Trophoblast cell (in vitro differentiated cells and primary cell): ENCODE results near the gene RBM47.

Experiments used
- DNase-seq, 2 donors: peaks; one replicate each; pipeline ENCODE4 v3.0.0-alpha.2; 2016
- H2AFZ ChIP-seq: 2 replicates; pipeline ENCODE4 v1.6.1; 2013; ENCODE audit warnings: low read length, moderate library complexity, mild to moderate bottlenecking; ENCODE audit not compliant: insufficient read depth, poor library complexity
- H2AK5ac ChIP-seq: 2 replicates; pipeline ENCODE4 v1.6.1; 2013; ENCODE audit warnings: mild to moderate bottlenecking, low read length
- H2BK120ac ChIP-seq: 2 replicates; pipeline ENCODE4 v1.6.1; 2013; ENCODE audit warnings: low read length, mild to moderate bottlenecking, moderate library complexity; ENCODE audit not compliant: insufficient read depth, poor library complexity
- H2BK12ac ChIP-seq: 2 replicates; pipeline ENCODE4 v1.6.1; 2013; ENCODE audit warnings: mild to moderate bottlenecking, low read length, moderate library complexity
- H2BK5ac ChIP-seq: 2 replicates; pipeline ENCODE4 v1.6.1; 2013; ENCODE audit warnings: low read length, low read depth, moderate library complexity, mild to moderate bottlenecking; ENCODE audit not compliant: poor library complexity
- H3K14ac ChIP-seq: 2 replicates; pipeline ENCODE4 v1.6.1; 2013; ENCODE audit warnings: mild to moderate bottlenecking, low read length
- H3K18ac ChIP-seq: 2 replicates; pipeline ENCODE4 v1.6.1; 2013; ENCODE audit warnings: mild to moderate bottlenecking, low read length
- H3K23ac ChIP-seq: 2 replicates; pipeline ENCODE4 v1.6.1; 2013; ENCODE audit warnings: low read length
- H3K27ac ChIP-seq: 2 replicates; pipeline ENCODE4 v1.5.1; 2013; ENCODE audit warnings: low read depth, mild to moderate bottlenecking, inconsistent platforms, low read length, moderate library complexity
- H3K27me3 ChIP-seq: 2 replicates; pipeline ENCODE4 v1.6.1; 2013; ENCODE audit warnings: inconsistent platforms, mild to moderate bottlenecking, low read length, moderate library complexity; ENCODE audit not compliant: insufficient read depth
- H3K36me3 ChIP-seq, 2 experiments: 1 replicate in 1 of 2; 2 replicates in 1 of 2; pipeline ENCODE4 v1.6.1; 2013; ENCODE audit warnings: low read length in 2 of 2, mild to moderate bottlenecking in 2 of 2, moderate library complexity in 1 of 2; ENCODE audit not compliant: insufficient read depth in 2 of 2, control insufficient read depth in 1 of 2
- H3K4ac ChIP-seq: 2 replicates; pipeline ENCODE4 v1.6.1; 2013; ENCODE audit warnings: low read depth, mild to moderate bottlenecking, low read length, moderate library complexity
- H3K4me1 ChIP-seq, 2 experiments: 1 replicate in 1 of 2; 2 replicates in 1 of 2; pipeline ENCODE4 v1.6.1; 2013; ENCODE audit warnings: low read length in 2 of 2, mild to moderate bottlenecking in 2 of 2, moderate library complexity in 1 of 2; ENCODE audit not compliant: insufficient read depth in 2 of 2, control insufficient read depth in 1 of 2
- H3K4me2 ChIP-seq: 2 replicates; pipeline ENCODE4 v1.6.1; 2013; ENCODE audit warnings: inconsistent platforms, mild to moderate bottlenecking, low read length, moderate library complexity
- H3K4me3 ChIP-seq: 2 replicates; pipeline ENCODE4 v1.5.1; 2013; ENCODE audit warnings: mild to moderate bottlenecking, low read depth, low read length, inconsistent platforms
- H3K79me1 ChIP-seq: one replicate; pipeline ENCODE4 v1.6.1; 2013; ENCODE audit warnings: low read length
- H3K79me2 ChIP-seq: 2 replicates; pipeline ENCODE4 v1.6.1; 2013; ENCODE audit warnings: low read length, mild to moderate bottlenecking; ENCODE audit not compliant: control insufficient read depth, insufficient read depth, poor library complexity
- H3K9ac ChIP-seq: 2 replicates; pipeline ENCODE4 v1.6.1; 2013; ENCODE audit warnings: mild to moderate bottlenecking, low read length
- H3K9me3 ChIP-seq: 2 replicates; pipeline ENCODE4 v1.6.1; 2013; ENCODE audit warnings: low read depth, mild to moderate bottlenecking, control low read depth, inconsistent platforms, low read length; ENCODE audit not compliant: insufficient read depth
- H4K12ac ChIP-seq: 2 replicates; pipeline ENCODE4 v1.6.1; 2013; ENCODE audit warnings: low read depth, mild to moderate bottlenecking, low read length, moderate library complexity
- H4K8ac ChIP-seq: 2 replicates; pipeline ENCODE4 v1.6.1; 2013; ENCODE audit warnings: low read depth, mild to moderate bottlenecking, low read length, moderate library complexity
- H4K91ac ChIP-seq: one replicate; pipeline ENCODE4 v1.6.1; 2013; ENCODE audit warnings: low read depth, mild to moderate bottlenecking, low read length, moderate library complexity
- WGBS: extraction: QIAGEN DNeasy Blood & Tissue Kit; methylation state at CpG from one replicate; pipeline ENCODE4 v1.1.7; 2013; ENCODE audit warnings: missing lambda C conversion rate; ENCODE audit not compliant: insufficient read length, insufficient coverage; ENCODE audit errors: extremely low coverage; 5-methylcytosine and 5-hydroxymethylcytosine counted together

RBM47 gene

GRCh38 chr4:40576651-40577480, 52.8 kb downstream of the RBM47 start:
- H3K4ac ChIP-seq: no peak overlapping the region
- H3K27me3 ChIP-seq: no peaks in the 10 kb centered on the region
- H4K12ac ChIP-seq: no peak overlapping the region
- H2BK5ac ChIP-seq: peak overlapping the region; percentile 23
- H4K91ac ChIP-seq: peak overlapping the region; percentile 76
- H3K9me3 ChIP-seq: peaks cover 2% of the 10 kb centered on the region
- WGBS: no CpG with 5 or more reads among the region's 7 CpGs
- H3K79me2 ChIP-seq: no peaks in the 10 kb centered on the region
- H4K8ac ChIP-seq: peak overlapping the region; percentile 52
- H3K4me3 ChIP-seq: no peak overlapping the region
- peak overlapping the region; percentile 33 for H2BK12ac ChIP-seq
- peaks cover 25% of the 10 kb centered on the region for H3K79me1 ChIP-seq
- no peak overlapping the region for H2AFZ ChIP-seq
- peak overlapping the region; percentile 46 for H3K4me2 ChIP-seq
- H2BK120ac ChIP-seq: no peak overlapping the region
- peaks cover 0 to 2% of the 10 kb centered on the region in 2 experiments for H3K36me3 ChIP-seq
- H2AK5ac ChIP-seq: no peak overlapping the region
- H3K4me1 ChIP-seq: peaks cover 12 to 25% of the 10 kb centered on the region in 2 experiments
- peak overlapping the region; percentile 86 for H3K27ac ChIP-seq
- H3K9ac ChIP-seq: no peak overlapping the region
- H3K18ac ChIP-seq: peak overlapping the region; percentile 20
- peak; percentile 92 to 93 for DNase-seq
- peak overlapping the region; percentile 10 for H3K14ac ChIP-seq
- no peak overlapping the region for H3K23ac ChIP-seq

DNA sequence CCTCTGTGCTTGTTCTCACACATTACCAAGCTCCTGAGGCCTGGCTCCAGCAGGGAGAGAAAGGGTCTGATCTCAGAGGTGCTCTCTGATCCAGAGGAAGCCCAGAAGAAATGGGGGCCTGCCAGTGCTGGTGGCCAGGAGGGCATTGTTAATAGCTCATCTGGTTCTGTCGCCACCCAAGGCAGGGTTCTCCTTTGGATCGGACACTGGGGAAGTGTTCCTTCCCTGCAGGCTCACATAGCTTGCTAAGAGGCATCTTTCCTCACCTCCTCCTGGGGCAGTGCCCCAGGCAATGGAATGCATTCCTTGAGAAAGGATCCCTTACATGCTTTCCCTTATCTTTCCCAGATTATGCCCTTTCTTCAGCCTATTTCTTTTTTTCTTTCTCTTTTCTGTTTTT, 53.8 kb downstream of the RBM47 start:
- Histone ChIP-seq H3K36me3 (peaks cover 0 to 3% of the 10 kb centered on the region in 2 experiments), H3K79me2 (no peaks in the 10 kb centered on the region), H2BK120ac (peak overlapping the region; percentile 44), H3K9ac (no peak overlapping the region), H3K9me3 (peaks cover 2% of the 10 kb centered on the region), H3K4me1 (peaks cover 9 to 17% of the 10 kb centered on the region in 2 experiments), H2AFZ (no peak overlapping the region), H2BK5ac (peak overlapping the region; percentile 29), H3K4me3 (no peak overlapping the region), H4K8ac (no peak overlapping the region), H3K14ac (no peak overlapping the region), H3K4ac (no peak overlapping the region), H3K23ac (no peak overlapping the region), H3K27ac (peak overlapping the region; percentile 86), H2AK5ac (no peak overlapping the region), H2BK12ac (peak overlapping the region; percentile 58), H4K91ac (peak overlapping the region; percentile 69), H3K27me3 (no peaks in the 10 kb centered on the region), H4K12ac (no peak overlapping the region), H3K4me2 (no peak overlapping the region), H3K18ac (peak overlapping the region; percentile 16), H3K79me1 (peaks cover 19% of the 10 kb centered on the region)
- no CpG with 5 or more reads among the region's 2 CpGs for WGBS
- peak; percentile 99 to 100 for DNase-seq

GRCh38 chr4:40573593-40574311, 55.9 kb downstream of the RBM47 start:
- H2AFZ ChIP-seq: no peak overlapping the region

GRCh38 chr4:40572692-40573310, 56.9 kb downstream of the RBM47 start:
- no peaks in the 10 kb centered on the region for H3K79me2 ChIP-seq
- H3K27ac ChIP-seq: no peak overlapping the region
- WGBS: no CpG with 5 or more reads among the region's 7 CpGs
- H4K12ac ChIP-seq: no peak overlapping the region
- H3K9me3 ChIP-seq: no peaks in the 10 kb centered on the region
- no peak overlapping the region for H3K4ac ChIP-seq
- no peak overlapping the region for H2AK5ac ChIP-seq
- no peaks in the 10 kb centered on the region for H3K27me3 ChIP-seq
- no peak overlapping the region for H3K4me3 ChIP-seq
- no peak overlapping the region for H2BK120ac ChIP-seq
- peaks cover 7 to 13% of the 10 kb centered on the region in 2 experiments for H3K4me1 ChIP-seq
- no peak overlapping the region for H3K4me2 ChIP-seq
- H2AFZ ChIP-seq: no peak overlapping the region
- no peak overlapping the region for H2BK5ac ChIP-seq
- no peak overlapping the region for H2BK12ac ChIP-seq
- H3K79me1 ChIP-seq: peaks cover 11% of the 10 kb centered on the region
- peaks cover 0 to 3% of the 10 kb centered on the region in 2 experiments for H3K36me3 ChIP-seq
- no peak overlapping the region for H3K9ac ChIP-seq
- no peak overlapping the region for H3K18ac ChIP-seq
- no peak overlapping the region for H4K91ac ChIP-seq
- no peak overlapping the region for H3K14ac ChIP-seq
- no peak for DNase-seq
- H4K8ac ChIP-seq: no peak overlapping the region
- H3K23ac ChIP-seq: no peak overlapping the region

More at GRCh38 chr4:40573593-40574311, 55.9 kb downstream of the RBM47 start:
- peak; percentile 70 to 86 for DNase-seq
- H4K12ac ChIP-seq: no peak overlapping the region
- H3K36me3 ChIP-seq: peaks cover 0 to 3% of the 10 kb centered on the region in 2 experiments
- peaks cover 7 to 13% of the 10 kb centered on the region in 2 experiments for H3K4me1 ChIP-seq
- no peak overlapping the region for H3K27ac ChIP-seq
- H4K91ac ChIP-seq: peak overlapping the region; percentile 10
- no peak overlapping the region for H2BK12ac ChIP-seq
- H2BK5ac ChIP-seq: no peak overlapping the region
- no peak overlapping the region for H3K9ac ChIP-seq
- no peak overlapping the region for H2BK120ac ChIP-seq
- no peak overlapping the region for H2AK5ac ChIP-seq
- H3K9me3 ChIP-seq: peaks cover 2% of the 10 kb centered on the region
- no peak overlapping the region for H3K18ac ChIP-seq
- no peak overlapping the region for H3K4me2 ChIP-seq
- H3K4me3 ChIP-seq: no peak overlapping the region
- H3K27me3 ChIP-seq: no peaks in the 10 kb centered on the region
- H3K23ac ChIP-seq: no peak overlapping the region
- WGBS: no CpG with 5 or more reads among the region's 6 CpGs
- H3K79me1 ChIP-seq: peaks cover 13% of the 10 kb centered on the region
- no peak overlapping the region for H4K8ac ChIP-seq
- H3K79me2 ChIP-seq: no peaks in the 10 kb centered on the region
- no peak overlapping the region for H3K14ac ChIP-seq
- peak overlapping the region; percentile 64 for H3K4ac ChIP-seq
